Pancreas (tissue), 10 donors: ENCODE measurements around the gene DMGDH. TPM values are rescaled to one million over a fixed set of nuclear protein-coding genes. Genes with fewer than 3 reads are reported as not detected.

ENCODE experiments used
- ATAC-seq, 4 donors: fragments of 200-7000 bp; cut with Tn5 transposase; one replicate each; pipeline versions ENCODE4 v1.8.0 to v1.9.1; 2020; ENCODE audit warnings: mild to moderate bottlenecking in 4 of 4, moderate library complexity in 4 of 4
- DNase-seq, 6 donors: peaks; one replicate each; pipeline ENCODE4 v3.0.0-alpha.2; 2020
- FAIRE-seq: peaks from 2 replicates; lab custom pipeline; 2012; peaks lifted over from hg19 to GRCh38; lab: Jason Lieb, UNC
- H3K27ac ChIP-seq, 4 donors: fragments of 200-600 bp; sonication (generic); 1 replicate in 3 of 4; 2 replicates in 1 of 4; pipeline versions ENCODE4 v1.5.0 to v1.8.0; 2020
- H3K27me3 ChIP-seq, 4 donors: fragments of 200-600 bp; one replicate each; pipeline ENCODE4 v1.8.0; 2021
- H3K36me3 ChIP-seq, 3 donors: fragments of 200-600 bp; sonication (generic) in 1 of 3; one replicate each; pipeline versions ENCODE4 v1.5.0 to v1.8.0; 2020 to 2021
- H3K4me1 ChIP-seq, 3 donors: fragments of 200-600 bp; one replicate each; pipeline ENCODE4 v1.8.0; 2021
- H3K4me3 ChIP-seq, 4 donors: fragments of 200-600 bp; sonication (generic) in 2 of 4; one replicate each; pipeline versions ENCODE4 v1.5.0 to v1.8.0; 2020 to 2021
- H3K9me3 ChIP-seq, 4 donors: fragments of 200-600 bp; one replicate each; pipeline ENCODE4 v1.8.0; 2021
- WGBS, 2 donors: extraction: QIAGEN DNeasy Blood & Tissue Kit; methylation state at CpG; one replicate each; pipeline ENCODE4 v1.1.7; 2013; 5-methylcytosine and 5-hydroxymethylcytosine counted together
- intact Hi-C, 3 donors: fragments of 100-400 bp; cut with DNase I; formaldehyde crosslinking; loops; one replicate each; pipeline versions ENCODE4 v1.11.1 to v1.14.2; 2022
- polyA plus RNA-seq, 2 donors: library from polyadenylated mRNA; stranded (reverse); fragments of 200-250 nt; gene quantifications; one replicate each; pipeline ENCODE4 v1.2.3, GENCODE V29; 2013
- total RNA-seq, 6 donors: library from RNA; stranded (reverse); fragmentation: NEBNext Ultra II Directional in 4 of 6; extraction: Animal tissue kit (Norgen Biotek cat#: 25700) in 4 of 6; gene quantifications; one replicate each; pipeline versions ENCODE4 v1.2.1 to v1.2.4, GENCODE V29; 2021 to 2023
- TF ChIP-seq, protein P1 (sequence below), 4 donors: fragments of 200-600 bp; sonication (generic) in 3 of 4; IDR thresholded peaks; one replicate each; pipeline versions ENCODE4 v1.5.0 to v1.8.0; 2021; ENCODE audit warnings: antibody characterized with exemption in 4 of 4
- donor health status: healthy with polysubstance abuse.
- donor health status: DM: no; HTN: no; CAD: no; lungs with moderate emphysema.
- donor health status: DM: no; HTN: no; CAD: no.
- donor health status: control.
- donor health status: control.
- donor health status: Bipolar disorder and iron deficiency.
- donor health status: DM: yes; HTN: yes; CAD: no.
- donor health status: DM: no; HTN: no; CAD: no.
- donor health status: DM: no; HTN: no; CAD: no.
- donor health status: DM: yes; HTN: yes; CAD: no.

The DMGDH gene
- total and polyA plus RNA-seq, 8 donors = 0.23 to 4.9 (median 1.5) TPM

DNA sequence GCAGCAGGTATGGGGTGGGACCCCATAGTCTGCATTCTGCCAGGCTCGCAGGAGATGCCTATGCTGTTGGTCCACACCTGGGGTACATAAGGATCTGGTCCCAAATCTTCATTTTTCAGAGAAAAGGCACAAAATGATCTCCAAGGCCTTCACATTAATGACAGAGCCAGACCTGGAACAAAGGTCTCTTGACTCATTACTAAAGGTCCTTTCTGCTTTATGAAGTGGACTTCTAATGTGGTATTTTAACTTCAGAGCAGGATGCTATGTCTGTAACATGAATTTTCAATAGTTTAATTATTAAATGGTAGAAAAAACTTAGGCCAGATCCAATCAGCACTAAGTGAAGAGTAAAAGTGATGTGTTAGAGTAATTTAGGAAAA, 38.0 kb downstream of the DMGDH start:
- TF ChIP-seq, protein P1, sequence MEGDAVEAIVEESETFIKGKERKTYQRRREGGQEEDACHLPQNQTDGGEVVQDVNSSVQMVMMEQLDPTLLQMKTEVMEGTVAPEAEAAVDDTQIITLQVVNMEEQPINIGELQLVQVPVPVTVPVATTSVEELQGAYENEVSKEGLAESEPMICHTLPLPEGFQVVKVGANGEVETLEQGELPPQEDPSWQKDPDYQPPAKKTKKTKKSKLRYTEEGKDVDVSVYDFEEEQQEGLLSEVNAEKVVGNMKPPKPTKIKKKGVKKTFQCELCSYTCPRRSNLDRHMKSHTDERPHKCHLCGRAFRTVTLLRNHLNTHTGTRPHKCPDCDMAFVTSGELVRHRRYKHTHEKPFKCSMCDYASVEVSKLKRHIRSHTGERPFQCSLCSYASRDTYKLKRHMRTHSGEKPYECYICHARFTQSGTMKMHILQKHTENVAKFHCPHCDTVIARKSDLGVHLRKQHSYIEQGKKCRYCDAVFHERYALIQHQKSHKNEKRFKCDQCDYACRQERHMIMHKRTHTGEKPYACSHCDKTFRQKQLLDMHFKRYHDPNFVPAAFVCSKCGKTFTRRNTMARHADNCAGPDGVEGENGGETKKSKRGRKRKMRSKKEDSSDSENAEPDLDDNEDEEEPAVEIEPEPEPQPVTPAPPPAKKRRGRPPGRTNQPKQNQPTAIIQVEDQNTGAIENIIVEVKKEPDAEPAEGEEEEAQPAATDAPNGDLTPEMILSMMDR (IDR thresholded peaks at IDR 0.05) = no peak
- no peak overlapping the region for H3K27ac ChIP-seq
- intact Hi-C loops = loop anchor here in 1 of 3 donors (10.0 kb wide), 1 partner anchor 93 kb away; no protein-coding TSS in a partner anchor

GRCh38 chr5:79030663-79031484, 38.6 kb downstream of the DMGDH start:
- intact Hi-C loops = loop anchor here in 1 of 3 donors (10.0 kb wide), 1 partner anchor 94 kb away; no protein-coding TSS in a partner anchor
- Histone ChIP-seq H3K9me3 (no peaks in the 10 kb centered on the region), H3K4me1 (no peaks in the 10 kb centered on the region), H3K4me3 (no peak overlapping the region), H3K27ac (no peak overlapping the region), H3K36me3 (no peaks in the 10 kb centered on the region), H3K27me3 (no peaks in the 10 kb centered on the region)
- 65 to 74% methylated on average over 11 of the region's 11 CpGs for WGBS, 2 donors
- TF ChIP-seq, protein P1 (IDR thresholded peaks at IDR 0.05) = no peak
- FAIRE-seq (no peak), ATAC-seq (peak in 1 of 4 donors; percentile 55), DNase-seq (no peak)

More for the DNA sequence above, 38.0 kb downstream of the DMGDH start:
- FAIRE-seq (no peak), ATAC-seq (no peak), DNase-seq (no peak)
- no peaks in the 10 kb centered on the region for H3K36me3 ChIP-seq
- 78 to 92% methylated on average over 1 of the region's 1 CpG for WGBS, 2 donors
- H3K4me1 ChIP-seq = no peaks in the 10 kb centered on the region
- no peak overlapping the region for H3K4me3 ChIP-seq
- H3K27me3 ChIP-seq = no peaks in the 10 kb centered on the region
- H3K9me3 ChIP-seq = no peaks in the 10 kb centered on the region

DNA sequence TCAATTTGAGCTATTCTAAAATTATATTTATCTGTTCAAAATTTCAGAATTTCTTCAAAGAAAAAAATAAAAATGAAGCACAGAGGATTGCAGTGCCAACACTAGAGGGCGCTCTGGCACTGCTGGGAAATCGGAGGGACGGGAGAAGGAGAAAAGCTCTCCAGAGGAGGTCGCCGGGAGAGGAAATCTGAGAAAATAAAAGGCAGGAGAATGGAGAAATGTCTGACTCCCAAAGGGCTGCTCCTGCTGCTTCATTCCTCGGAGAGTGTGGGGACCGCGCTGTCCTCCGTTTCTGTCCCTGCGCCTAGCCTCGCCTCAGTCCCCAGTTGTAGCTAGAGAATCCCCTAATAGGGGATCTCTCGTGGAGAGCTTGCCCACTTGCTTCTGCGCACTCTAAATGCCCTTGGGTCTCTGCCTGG, 44.4 kb downstream of the DMGDH start:
- H3K27me3 ChIP-seq = no peaks in the 10 kb centered on the region
- TF ChIP-seq, protein P1 (IDR thresholded peaks at IDR 0.05) = peak; percentile 72 to 93 (median 84)

GRCh38 chr5:79023947-79024346, 45.5 kb downstream of the DMGDH start:
- H3K27ac ChIP-seq = no peak overlapping the region
- intact Hi-C loops = loop anchor here in 2 of 3 donors (5.0 to 10.0 kb wide), 3 partner anchors 103 to 441 kb away; no protein-coding TSS in a partner anchor
- TF ChIP-seq, protein P1 (IDR thresholded peaks at IDR 0.05) = no peak
- no peaks in the 10 kb centered on the region for H3K4me1 ChIP-seq
- 81 to 90% methylated on average over 1 of the region's 1 CpG for WGBS, 2 donors
- no peak for ATAC-seq
- H3K9me3 ChIP-seq = no peaks in the 10 kb centered on the region
- FAIRE-seq = no peak
- no peak overlapping the region for H3K4me3 ChIP-seq
- H3K27me3 ChIP-seq = no peaks in the 10 kb centered on the region
- no peak for DNase-seq
- H3K36me3 ChIP-seq = no peaks in the 10 kb centered on the region

More for the DNA sequence above, 44.4 kb downstream of the DMGDH start:
- Histone ChIP-seq H3K36me3 (no peaks in the 10 kb centered on the region), H3K4me1 (no peaks in the 10 kb centered on the region), H3K4me3 (peak overlapping the region in 3 of 4 donors; percentile 1 to 30 (median 24)), H3K27ac (no peak overlapping the region), H3K9me3 (no peaks in the 10 kb centered on the region)
- peak; percentile 87 for FAIRE-seq
- peak; percentile 47 to 86 (median 66) for DNase-seq
- intact Hi-C loops = loop anchor here in 2 of 3 donors (10.0 kb wide), 2 partner anchors 110 to 440 kb away; no protein-coding TSS in a partner anchor
- WGBS, 2 donors = 4 to 5% methylated on average over 13 of the region's 13 CpGs
- peak; percentile 76 to 89 (median 82) for ATAC-seq
